Measurements from ENCODE around the gene ZNF891.

Gene ZNF891

DNA sequence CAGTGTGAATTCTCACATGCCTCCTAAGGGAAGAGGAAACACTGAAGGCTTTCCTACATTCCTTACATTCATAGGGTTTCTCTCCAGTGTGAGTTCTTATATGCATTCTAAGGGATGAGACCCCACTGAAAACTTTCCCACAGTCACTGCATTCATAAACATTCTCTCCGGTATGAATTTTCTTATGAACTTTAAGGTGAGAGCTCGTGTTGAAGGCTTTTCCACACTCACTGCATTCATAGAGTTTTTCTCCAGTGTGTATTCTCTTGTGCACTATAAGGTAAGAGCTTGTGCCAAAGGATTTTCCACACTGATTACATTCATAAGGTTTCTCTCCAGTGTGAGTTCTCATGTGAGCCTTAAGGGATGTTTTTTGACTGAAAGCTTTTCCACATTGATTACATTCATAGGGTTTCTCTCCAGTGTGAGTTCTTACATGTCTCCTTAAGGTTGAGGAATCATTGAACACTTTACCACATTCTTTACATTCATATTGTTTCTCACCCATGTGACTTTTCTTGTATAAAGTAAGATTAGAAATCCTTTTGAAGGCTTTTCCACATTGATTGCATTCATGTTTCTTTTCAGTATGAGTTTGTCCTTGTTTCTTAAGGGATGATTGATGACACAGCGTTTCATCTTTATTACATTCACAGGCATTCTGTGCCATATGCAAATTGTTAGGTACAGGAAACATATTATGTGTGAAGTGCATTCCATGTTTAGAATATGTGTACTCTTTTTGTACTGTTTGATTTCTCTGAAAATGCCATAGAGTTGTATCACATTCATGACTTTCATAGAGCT is 9.5 kb downstream of the ZNF891 start:
- Histone ChIP-seq H3K36me3 (no peaks in the 10 kb centered on the region), H3K4me3 (ENCODE audit: low read depth in 1 of 2, low read length in 1 of 2) (no peak overlapping the region), H3K27ac (no peak overlapping the region), H3K4me1 (ENCODE audit: control insufficient read depth in 1 of 2, insufficient read depth in 1 of 2, low read depth in 1 of 2, low read length in 1 of 2) (no peaks in the 10 kb centered on the region), H3K9me3 (peaks cover 88% of the 10 kb centered on the region), H3K27me3 (no peaks in the 10 kb centered on the region)
- TF ChIP-seq, protein P1, sequence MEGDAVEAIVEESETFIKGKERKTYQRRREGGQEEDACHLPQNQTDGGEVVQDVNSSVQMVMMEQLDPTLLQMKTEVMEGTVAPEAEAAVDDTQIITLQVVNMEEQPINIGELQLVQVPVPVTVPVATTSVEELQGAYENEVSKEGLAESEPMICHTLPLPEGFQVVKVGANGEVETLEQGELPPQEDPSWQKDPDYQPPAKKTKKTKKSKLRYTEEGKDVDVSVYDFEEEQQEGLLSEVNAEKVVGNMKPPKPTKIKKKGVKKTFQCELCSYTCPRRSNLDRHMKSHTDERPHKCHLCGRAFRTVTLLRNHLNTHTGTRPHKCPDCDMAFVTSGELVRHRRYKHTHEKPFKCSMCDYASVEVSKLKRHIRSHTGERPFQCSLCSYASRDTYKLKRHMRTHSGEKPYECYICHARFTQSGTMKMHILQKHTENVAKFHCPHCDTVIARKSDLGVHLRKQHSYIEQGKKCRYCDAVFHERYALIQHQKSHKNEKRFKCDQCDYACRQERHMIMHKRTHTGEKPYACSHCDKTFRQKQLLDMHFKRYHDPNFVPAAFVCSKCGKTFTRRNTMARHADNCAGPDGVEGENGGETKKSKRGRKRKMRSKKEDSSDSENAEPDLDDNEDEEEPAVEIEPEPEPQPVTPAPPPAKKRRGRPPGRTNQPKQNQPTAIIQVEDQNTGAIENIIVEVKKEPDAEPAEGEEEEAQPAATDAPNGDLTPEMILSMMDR (IDR thresholded peaks at IDR 0.05) = no peak

DNA sequence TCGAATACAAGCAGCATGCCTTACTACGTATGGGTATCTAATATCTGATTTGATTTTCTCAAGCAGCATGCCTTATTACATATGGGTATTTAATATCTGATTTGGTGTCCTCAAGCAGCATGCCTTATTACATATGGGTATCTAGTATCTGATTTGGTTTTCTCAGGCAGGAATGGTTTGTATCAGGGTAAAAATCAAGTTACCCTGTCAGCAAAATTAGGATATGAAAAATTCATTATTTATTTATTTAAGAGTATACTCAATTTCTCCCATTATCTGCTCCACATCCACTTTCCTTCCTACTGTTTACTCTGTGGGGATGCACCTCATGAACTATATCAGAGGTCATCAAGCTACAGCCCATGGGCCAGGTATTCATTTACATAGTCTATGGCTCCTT is 21.9 kb downstream of the ZNF891 start:
- H3K4me1 ChIP-seq (ENCODE audit: control insufficient read depth in 1 of 2, insufficient read depth in 1 of 2, low read depth in 1 of 2, low read length in 1 of 2) = no peaks in the 10 kb centered on the region
- TF ChIP-seq, protein P1 (IDR thresholded peaks at IDR 0.05) = no peak
- H3K27me3 ChIP-seq = no peaks in the 10 kb centered on the region
- no peak overlapping the region for H3K27ac ChIP-seq
- peaks cover 11% of the 10 kb centered on the region for H3K36me3 ChIP-seq
- H3K4me3 ChIP-seq (ENCODE audit: low read depth in 1 of 2, low read length in 1 of 2) = no peak overlapping the region
- H3K9me3 ChIP-seq = peaks cover 75% of the 10 kb centered on the region

DNA sequence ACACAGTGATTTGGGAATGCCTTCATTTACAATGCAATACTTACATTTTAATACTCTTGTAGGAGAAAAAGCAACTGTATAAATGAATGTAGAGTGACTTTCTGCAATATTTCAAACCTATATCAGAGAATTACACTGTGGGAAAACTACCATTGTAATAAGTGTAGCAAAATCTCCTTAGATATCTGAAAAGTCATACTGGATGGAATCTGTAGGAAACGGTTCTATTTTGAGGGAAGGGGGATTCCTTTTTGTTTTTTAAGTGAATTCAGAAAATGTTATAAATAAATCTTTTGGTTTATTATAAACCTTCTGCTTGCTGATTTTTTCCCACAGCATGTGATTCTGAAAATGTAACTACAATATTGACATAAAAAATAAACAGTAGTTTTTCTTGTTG is 23.0 kb downstream of the ZNF891 start:
- TF ChIP-seq, protein P1 (IDR thresholded peaks at IDR 0.05) = no peak
- Histone ChIP-seq H3K4me1 (ENCODE audit: control insufficient read depth in 1 of 2, insufficient read depth in 1 of 2, low read depth in 1 of 2, low read length in 1 of 2) (no peaks in the 10 kb centered on the region), H3K27ac (no peak overlapping the region), H3K27me3 (no peaks in the 10 kb centered on the region), H3K9me3 (peaks cover 83% of the 10 kb centered on the region), H3K4me3 (ENCODE audit: low read depth in 1 of 2, low read length in 1 of 2) (no peak overlapping the region), H3K36me3 (peaks cover 14% of the 10 kb centered on the region)

DNA sequence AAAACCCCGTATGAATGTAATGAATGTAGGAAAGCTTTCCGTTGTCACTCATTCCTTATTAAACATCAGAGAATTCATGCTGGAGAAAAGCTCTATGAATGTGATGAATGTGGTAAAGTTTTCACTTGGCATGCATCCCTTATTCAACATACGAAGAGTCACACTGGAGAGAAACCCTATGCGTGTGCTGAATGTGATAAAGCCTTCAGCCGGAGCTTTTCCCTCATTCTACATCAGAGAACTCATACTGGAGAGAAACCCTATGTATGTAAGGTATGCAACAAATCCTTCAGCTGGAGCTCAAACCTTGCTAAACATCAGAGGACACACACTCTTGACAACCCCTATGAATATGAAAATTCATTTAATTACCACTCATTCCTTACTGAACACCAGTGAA is 23.8 kb downstream of the ZNF891 start:
- Histone ChIP-seq H3K9me3 (peaks cover 89% of the 10 kb centered on the region), H3K4me3 (ENCODE audit: low read depth in 1 of 2, low read length in 1 of 2) (no peak overlapping the region), H3K27me3 (no peaks in the 10 kb centered on the region), H3K27ac (no peak overlapping the region), H3K36me3 (peaks cover 18% of the 10 kb centered on the region), H3K4me1 (ENCODE audit: control insufficient read depth in 1 of 2, insufficient read depth in 1 of 2, low read depth in 1 of 2, low read length in 1 of 2) (no peaks in the 10 kb centered on the region)
- TF ChIP-seq, protein P1 (IDR thresholded peaks at IDR 0.05) = no peak

DNA sequence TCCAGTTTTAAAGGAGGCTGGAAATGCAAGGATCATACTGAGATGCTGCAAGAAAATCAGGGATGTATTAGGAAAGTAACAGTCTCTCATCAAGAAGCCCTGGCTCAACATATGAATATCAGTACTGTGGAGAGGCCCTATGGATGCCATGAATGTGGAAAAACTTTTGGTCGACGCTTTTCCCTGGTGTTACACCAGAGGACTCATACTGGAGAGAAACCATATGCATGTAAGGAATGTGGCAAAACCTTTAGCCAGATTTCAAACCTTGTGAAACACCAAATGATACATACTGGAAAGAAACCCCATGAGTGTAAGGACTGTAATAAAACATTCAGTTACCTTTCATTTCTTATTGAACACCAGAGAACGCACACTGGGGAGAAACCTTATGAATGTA is 24.5 kb downstream of the ZNF891 start:
- Histone ChIP-seq H3K4me1 (ENCODE audit: control insufficient read depth in 1 of 2, insufficient read depth in 1 of 2, low read depth in 1 of 2, low read length in 1 of 2) (no peaks in the 10 kb centered on the region), H3K27me3 (no peaks in the 10 kb centered on the region), H3K9me3 (peaks cover 94% of the 10 kb centered on the region), H3K27ac (no peak overlapping the region), H3K4me3 (ENCODE audit: low read depth in 1 of 2, low read length in 1 of 2) (no peak overlapping the region), H3K36me3 (peaks cover 19% of the 10 kb centered on the region)
- TF ChIP-seq, protein P1 (IDR thresholded peaks at IDR 0.05) = no peak
